HFFc6 (cell line): ENCODE data around the gene DNAJC22. TPM values are rescaled to one million over a fixed set of nuclear protein-coding genes. Genes with fewer than 3 reads are reported as not detected.

ENCODE experiments used
- DNase-seq: peaks from one replicate; pipeline ENCODE4 v3.0.0-alpha.2; 2018
- H3K27ac Mint-ChIP-seq: 2 replicates; pipeline ENCODE4 v1.8.0; 2020; ENCODE audit warnings: mild to moderate bottlenecking, mixed read lengths
- H3K27me3 Mint-ChIP-seq: 2 replicates; pipeline ENCODE4 v1.8.0; 2021; ENCODE audit warnings: mild to moderate bottlenecking, moderate library complexity, mixed read lengths; ENCODE audit not compliant: insufficient read depth
- H3K36me3 Mint-ChIP-seq: 2 replicates; pipeline ENCODE4 v1.8.0; 2021; ENCODE audit warnings: low read depth, mixed read lengths
- H3K4me1 Mint-ChIP-seq: 2 replicates; pipeline ENCODE4 v1.8.0; 2020; ENCODE audit warnings: low read depth, mixed read lengths
- H3K4me3 Mint-ChIP-seq: 2 replicates; pipeline ENCODE4 v1.8.0; 2020; ENCODE audit warnings: mild to moderate bottlenecking, moderate library complexity, mixed read lengths
- H3K9me3 Mint-ChIP-seq: 2 replicates; pipeline ENCODE4 v1.8.0; 2020; ENCODE audit warnings: mild to moderate bottlenecking, mixed read lengths
- total RNA-seq, 6 experiments: library from RNA; stranded (reverse); fragmentation: NEBNext Ultra II Directional; extraction: Animal tissue kit (Norgen Biotek cat#: 25700); gene quantifications; 2 replicates in 1 of 6; 3 replicates in 5 of 6; pipeline ENCODE4 v1.2.3, GENCODE V29; 2021
- TF ChIP-seq, protein P1 (sequence below): fragments of 200-600 bp; sonication (generic); IDR thresholded peaks from 2 replicates; pipeline ENCODE4 v1.5.0; 2021; ENCODE audit warnings: antibody characterized with exemption, mild to moderate bottlenecking

Gene DNAJC22
- total RNA-seq, 6 experiments from 2014 or later, result 0.38 to 4.1 (median 2.6) TPM

DNA sequence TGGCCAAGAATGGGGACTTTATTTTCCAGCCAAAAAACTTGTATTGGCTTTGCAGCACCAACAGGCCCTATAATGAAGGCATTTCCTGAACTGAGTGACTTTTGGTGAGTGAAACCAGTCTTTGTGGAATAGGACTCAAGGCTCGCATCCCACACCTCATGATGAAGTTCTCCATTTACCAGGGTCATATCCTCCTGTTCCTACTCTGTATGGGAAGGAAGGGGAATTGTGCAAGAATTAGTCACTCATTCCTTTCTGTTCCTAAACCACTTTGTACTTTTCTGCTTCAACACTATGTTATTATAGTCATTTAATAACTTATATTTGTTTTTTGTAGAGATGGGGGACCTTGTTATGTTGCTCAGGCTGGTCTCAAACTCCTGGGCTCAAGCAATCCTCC is 18.3 kb downstream of the DNAJC22 start:
- DNase-seq, result peak; percentile 66
- H3K36me3 Mint-ChIP-seq, result peaks cover 5% of the 10 kb centered on the region; the same call in 1 of the 2 replicates
- peaks cover 4% of the 10 kb centered on the region; the same call in 1 of the 2 replicates for H3K27me3 Mint-ChIP-seq
- peak overlapping the region; percentile 85 for H3K27ac Mint-ChIP-seq
- TF ChIP-seq, protein P1, sequence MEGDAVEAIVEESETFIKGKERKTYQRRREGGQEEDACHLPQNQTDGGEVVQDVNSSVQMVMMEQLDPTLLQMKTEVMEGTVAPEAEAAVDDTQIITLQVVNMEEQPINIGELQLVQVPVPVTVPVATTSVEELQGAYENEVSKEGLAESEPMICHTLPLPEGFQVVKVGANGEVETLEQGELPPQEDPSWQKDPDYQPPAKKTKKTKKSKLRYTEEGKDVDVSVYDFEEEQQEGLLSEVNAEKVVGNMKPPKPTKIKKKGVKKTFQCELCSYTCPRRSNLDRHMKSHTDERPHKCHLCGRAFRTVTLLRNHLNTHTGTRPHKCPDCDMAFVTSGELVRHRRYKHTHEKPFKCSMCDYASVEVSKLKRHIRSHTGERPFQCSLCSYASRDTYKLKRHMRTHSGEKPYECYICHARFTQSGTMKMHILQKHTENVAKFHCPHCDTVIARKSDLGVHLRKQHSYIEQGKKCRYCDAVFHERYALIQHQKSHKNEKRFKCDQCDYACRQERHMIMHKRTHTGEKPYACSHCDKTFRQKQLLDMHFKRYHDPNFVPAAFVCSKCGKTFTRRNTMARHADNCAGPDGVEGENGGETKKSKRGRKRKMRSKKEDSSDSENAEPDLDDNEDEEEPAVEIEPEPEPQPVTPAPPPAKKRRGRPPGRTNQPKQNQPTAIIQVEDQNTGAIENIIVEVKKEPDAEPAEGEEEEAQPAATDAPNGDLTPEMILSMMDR, result no peak
- H3K4me3 Mint-ChIP-seq, result peak overlapping the region; percentile 95; the same call in 1 of the 2 replicates
- H3K9me3 Mint-ChIP-seq, result no peaks in the 10 kb centered on the region
- peaks cover 42% of the 10 kb centered on the region for H3K4me1 Mint-ChIP-seq

DNA sequence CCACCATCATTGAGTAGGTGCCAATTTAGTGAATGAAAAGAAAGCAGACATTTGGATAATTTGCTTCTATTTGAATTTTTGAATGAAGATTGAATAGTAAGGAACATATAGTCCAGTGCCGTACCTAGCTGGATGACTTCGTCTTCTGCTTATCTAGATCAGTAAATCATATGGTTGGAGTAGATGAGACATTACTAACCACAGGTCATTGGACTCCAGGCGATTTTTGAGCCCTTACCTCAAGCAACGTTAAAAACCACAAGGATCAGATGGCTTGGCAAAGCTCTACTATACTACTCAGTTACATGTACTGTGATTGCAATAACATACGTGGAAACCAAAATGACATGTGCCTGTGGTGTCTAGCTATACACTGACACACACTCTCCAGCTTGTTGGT is 18.9 kb downstream of the DNAJC22 start:
- no peaks in the 10 kb centered on the region for H3K9me3 Mint-ChIP-seq
- DNase-seq, result peak; percentile 83
- peaks cover 48% of the 10 kb centered on the region for H3K4me1 Mint-ChIP-seq
- peak overlapping the region; percentile 85 for H3K27ac Mint-ChIP-seq
- peaks cover 11% of the 10 kb centered on the region for H3K36me3 Mint-ChIP-seq
- peaks cover 4% of the 10 kb centered on the region; the same call in 1 of the 2 replicates for H3K27me3 Mint-ChIP-seq
- TF ChIP-seq, protein P1, result no peak
- H3K4me3 Mint-ChIP-seq, result peak overlapping the region; percentile 95; the same call in 1 of the 2 replicates

DNA sequence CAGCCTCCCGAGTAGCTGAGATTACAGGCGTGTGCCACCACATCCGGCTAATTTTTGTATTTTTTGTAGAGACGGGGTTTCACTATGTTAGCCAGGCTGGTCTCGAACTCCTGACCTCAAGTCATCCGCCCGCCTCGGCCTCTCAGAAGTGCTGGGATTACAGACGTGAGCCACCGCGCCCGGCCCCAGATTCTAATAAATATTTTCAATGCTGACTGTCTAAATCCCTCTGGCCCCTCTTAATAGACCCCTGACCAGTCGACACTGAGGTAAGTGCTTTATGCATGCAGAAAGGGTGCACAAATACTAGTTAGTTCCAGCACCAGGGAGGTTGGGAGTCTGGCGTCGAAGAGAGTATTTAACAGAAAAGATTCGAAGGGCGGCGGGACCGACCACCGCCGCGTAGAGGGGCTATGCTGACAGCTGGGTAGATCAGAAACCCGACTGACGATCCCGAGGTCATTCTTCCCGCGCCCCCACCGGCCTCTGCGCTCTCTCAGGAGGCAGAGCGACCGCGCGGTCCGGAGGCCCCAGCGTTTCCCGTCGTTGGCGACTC is 19.5 kb downstream of the DNAJC22 start:
- H3K36me3 Mint-ChIP-seq, result peaks cover 17% of the 10 kb centered on the region
- peak overlapping the region; percentile 95 for H3K4me3 Mint-ChIP-seq
- peaks cover 2% of the 10 kb centered on the region; the same call in 1 of the 2 replicates for H3K27me3 Mint-ChIP-seq
- TF ChIP-seq, protein P1, result no peak
- DNase-seq, result no peak
- H3K4me1 Mint-ChIP-seq, result peaks cover 54% of the 10 kb centered on the region
- peak overlapping the region; percentile 85 for H3K27ac Mint-ChIP-seq
- H3K9me3 Mint-ChIP-seq, result no peaks in the 10 kb centered on the region

DNA sequence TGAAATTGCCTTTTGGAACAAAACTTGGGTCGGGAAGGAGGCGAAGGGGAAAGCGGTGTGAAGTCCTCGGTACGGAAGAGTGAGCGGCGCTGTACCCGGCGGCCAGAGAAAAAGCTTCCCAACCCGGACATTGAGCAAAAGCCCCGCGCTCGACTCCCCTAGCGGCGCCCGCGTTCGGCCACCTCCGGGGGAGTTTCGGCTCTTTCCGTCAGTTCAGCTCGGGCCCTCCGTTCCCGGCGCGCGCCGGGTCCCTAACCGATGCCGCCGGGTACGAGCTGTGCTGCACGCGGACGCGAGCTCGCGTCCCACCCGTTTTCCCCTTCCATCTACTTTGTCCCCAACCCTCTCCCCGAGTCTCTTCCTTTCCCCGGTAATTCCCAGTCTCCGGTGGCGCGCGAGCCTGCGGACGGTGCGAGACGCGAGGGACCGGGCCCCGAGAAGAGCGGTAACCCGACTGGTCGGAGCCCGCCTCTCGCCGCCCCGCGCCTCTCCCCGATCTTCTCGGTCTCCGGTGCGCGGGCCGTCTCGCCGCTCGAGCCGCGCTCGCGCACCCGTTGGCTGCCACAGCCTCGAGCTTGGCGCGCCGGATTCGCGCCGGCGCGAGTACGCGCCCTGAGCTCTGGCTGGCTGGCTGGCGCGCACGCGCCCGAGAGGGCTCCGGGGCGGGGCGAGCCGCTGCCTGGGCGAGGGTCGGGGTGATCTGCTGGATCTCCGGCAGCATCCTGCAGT is 20.1 kb downstream of the DNAJC22 start:
- peak; percentile 92 for DNase-seq
- H3K36me3 Mint-ChIP-seq, result peaks cover 22% of the 10 kb centered on the region
- TF ChIP-seq, protein P1, result peak; percentile 54
- H3K27me3 Mint-ChIP-seq, result peaks cover 2% of the 10 kb centered on the region; the same call in 1 of the 2 replicates
- peak overlapping the region; percentile 95 for H3K4me3 Mint-ChIP-seq
- no peaks in the 10 kb centered on the region for H3K9me3 Mint-ChIP-seq
- peak overlapping the region; percentile 85 for H3K27ac Mint-ChIP-seq
- H3K4me1 Mint-ChIP-seq, result peaks cover 59% of the 10 kb centered on the region

DNA sequence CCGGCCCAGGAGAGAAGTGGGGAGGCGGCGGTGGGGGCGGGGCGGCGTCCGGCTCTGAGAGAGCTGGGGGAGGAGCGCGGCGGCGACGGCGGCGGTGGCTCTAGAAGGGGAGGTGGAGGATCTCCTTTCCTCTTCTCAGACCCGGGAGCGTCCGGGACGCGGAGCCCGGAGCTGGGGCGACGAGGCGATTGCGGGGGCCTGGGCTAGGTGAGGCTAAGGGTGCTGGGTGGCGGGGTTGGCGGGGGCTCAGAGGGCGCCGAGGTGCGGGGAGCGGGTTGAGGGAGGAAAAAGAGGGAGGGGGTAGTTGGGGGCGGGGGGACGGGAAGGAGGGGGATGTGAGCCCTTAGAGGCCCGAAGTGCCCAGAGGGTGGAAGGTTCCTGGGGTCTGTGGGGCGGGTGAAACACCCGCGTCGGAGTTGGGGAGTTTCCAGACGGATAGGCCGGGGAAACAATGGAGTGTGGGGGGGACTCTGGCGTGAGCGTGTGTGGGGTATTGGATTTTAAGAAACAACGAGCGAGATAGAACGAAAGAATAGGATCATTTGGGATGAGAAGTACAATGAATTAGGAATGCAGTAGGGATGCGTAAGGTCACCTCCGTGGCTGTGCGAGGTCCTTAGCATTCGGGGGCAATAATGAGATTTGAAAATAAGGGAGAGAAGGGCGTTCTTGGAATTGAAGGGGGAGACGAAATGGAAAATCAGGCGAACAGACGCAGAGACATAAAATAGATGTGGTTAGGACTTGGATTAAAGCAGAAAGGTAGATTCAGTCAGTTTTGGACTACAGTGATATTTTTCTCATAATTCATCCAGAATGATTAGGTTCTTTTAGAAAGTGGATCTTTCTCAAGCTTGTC is 20.9 kb downstream of the DNAJC22 start, which contains the start of gene SPATS2:
Gene SPATS2, plus strand, starts transcription at position 82 of the 859 bp plus-strand sequence. CDS start 93,551 bp downstream, outside the sequence.
- H3K4me1 Mint-ChIP-seq, result peaks cover 62% of the 10 kb centered on the region
- H3K27ac Mint-ChIP-seq, result peak within 1 kb of the TSS; percentile 85
- peak within 1 kb of the TSS; percentile 95 for H3K4me3 Mint-ChIP-seq
- no peak for DNase-seq
- TF ChIP-seq, protein P1, result no peak
- H3K36me3 Mint-ChIP-seq, result peaks cover 24% of the 10 kb centered on the region
- no peaks in the 10 kb centered on the region for H3K9me3 Mint-ChIP-seq
- peaks cover 2% of the 10 kb centered on the region; the same call in 1 of the 2 replicates for H3K27me3 Mint-ChIP-seq
